Activated CD4-positive, alpha-beta memory T cell treated with anti-CD3 and anti-CD28 coated beads for 36 hours (primary cell): ENCODE results near the gene KCTD8. TPM values are rescaled to one million over a fixed set of nuclear protein-coding genes. Genes with fewer than 3 reads are reported as not detected.

Experiments
- CTCF ChIA-PET: fragments of 350-600 bp; sonication (Branson Sonifier 250); formaldehyde crosslinking; loops from one replicate; lab custom pipeline; 2021; ENCODE audit warnings: antibody characterized with exemption, inconsistent platforms; lab: Charles Lee
- POLR2A ChIA-PET: fragments of 350-600 bp; sonication (Branson Sonifier 250); formaldehyde crosslinking; loops from one replicate; lab custom pipeline; 2021; ENCODE audit warnings: antibody characterized with exemption; lab: Charles Lee
- DNase-seq: peaks from one replicate; pipeline ENCODE4 v3.0.0-alpha.2; 2020
- H3K27ac Mint-ChIP-seq: one replicate; pipeline ENCODE4 v1.8.0; 2021; ENCODE audit warnings: mixed read lengths
- H3K27me3 Mint-ChIP-seq: one replicate; pipeline ENCODE4 v1.8.0; 2021; ENCODE audit warnings: mixed read lengths
- H3K36me3 Mint-ChIP-seq: one replicate; pipeline ENCODE4 v1.8.0; 2021; ENCODE audit warnings: mixed read lengths
- H3K4me1 Mint-ChIP-seq: one replicate; pipeline ENCODE4 v1.8.0; 2021; ENCODE audit warnings: low read depth, mixed read lengths
- H3K4me3 Mint-ChIP-seq: one replicate; pipeline ENCODE4 v1.8.0; 2021; ENCODE audit warnings: mild to moderate bottlenecking, mixed read lengths
- H3K9me3 Mint-ChIP-seq: one replicate; pipeline ENCODE4 v1.8.0; 2021; ENCODE audit warnings: mixed read lengths
- intact Hi-C: fragments of 100-400 bp; cut with micrococcal nuclease; formaldehyde crosslinking; loops from one replicate; pipeline ENCODE4 v1.15.1; 2023
- total RNA-seq, 2 experiments: library from RNA; stranded (reverse); gene quantifications; one replicate each; pipeline ENCODE4 v1.2.3, GENCODE V29; 2021

The KCTD8 gene
- total RNA-seq = not detected

DNA sequence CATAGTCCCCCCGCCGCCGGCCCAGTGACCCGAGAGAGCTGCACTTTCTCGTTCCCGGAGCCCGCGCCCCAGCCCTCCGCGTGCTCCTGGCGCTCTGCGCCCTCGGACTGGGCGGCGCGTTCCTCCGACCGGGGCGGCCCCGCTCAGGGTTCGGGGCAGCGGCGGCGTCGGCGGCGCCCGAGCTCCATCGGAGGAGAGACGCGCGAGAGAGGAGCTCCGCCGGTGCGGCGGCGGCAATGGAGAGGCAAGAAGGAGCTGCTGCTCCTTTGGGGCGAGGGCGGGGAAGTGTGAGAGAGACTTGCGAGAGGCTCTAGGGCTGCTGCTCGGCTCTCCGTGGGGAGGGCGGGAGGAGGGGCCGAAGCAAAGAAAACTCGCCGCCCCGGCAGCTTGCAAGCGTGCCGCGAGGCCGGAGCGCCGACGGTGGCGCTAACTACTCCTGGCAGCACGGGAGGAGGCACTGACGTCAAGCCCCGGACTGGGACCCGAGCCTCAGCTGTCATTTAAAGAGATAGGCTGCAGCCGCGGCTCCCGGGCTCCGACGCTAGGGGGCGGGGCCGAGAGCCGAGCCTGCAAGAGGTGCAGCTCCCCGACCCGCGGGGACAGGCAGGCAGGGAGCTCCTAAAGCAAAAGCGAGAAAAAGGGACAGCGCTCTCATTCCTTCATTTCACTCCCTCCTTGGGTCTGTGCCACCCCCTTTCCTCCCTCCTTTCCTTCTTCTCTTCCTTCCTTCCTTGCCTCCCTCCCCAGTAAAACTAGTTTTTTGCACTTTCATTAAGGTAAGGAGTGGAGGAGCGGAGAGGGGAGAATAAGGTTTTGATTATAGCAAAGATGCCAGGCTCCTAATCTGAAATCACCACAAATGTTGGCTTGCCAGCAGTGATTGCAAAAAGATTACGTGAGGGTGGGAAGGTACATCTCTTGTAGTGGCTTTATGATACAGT lies at the start of gene KCTD8:
Gene KCTD8 (minus strand): TSS at position 289 of the 941 bp plus-strand sequence.
- H3K27ac Mint-ChIP-seq = no peak within 1 kb of the TSS
- peaks cover 35% of the 10 kb centered on the region for H3K27me3 Mint-ChIP-seq

DNA sequence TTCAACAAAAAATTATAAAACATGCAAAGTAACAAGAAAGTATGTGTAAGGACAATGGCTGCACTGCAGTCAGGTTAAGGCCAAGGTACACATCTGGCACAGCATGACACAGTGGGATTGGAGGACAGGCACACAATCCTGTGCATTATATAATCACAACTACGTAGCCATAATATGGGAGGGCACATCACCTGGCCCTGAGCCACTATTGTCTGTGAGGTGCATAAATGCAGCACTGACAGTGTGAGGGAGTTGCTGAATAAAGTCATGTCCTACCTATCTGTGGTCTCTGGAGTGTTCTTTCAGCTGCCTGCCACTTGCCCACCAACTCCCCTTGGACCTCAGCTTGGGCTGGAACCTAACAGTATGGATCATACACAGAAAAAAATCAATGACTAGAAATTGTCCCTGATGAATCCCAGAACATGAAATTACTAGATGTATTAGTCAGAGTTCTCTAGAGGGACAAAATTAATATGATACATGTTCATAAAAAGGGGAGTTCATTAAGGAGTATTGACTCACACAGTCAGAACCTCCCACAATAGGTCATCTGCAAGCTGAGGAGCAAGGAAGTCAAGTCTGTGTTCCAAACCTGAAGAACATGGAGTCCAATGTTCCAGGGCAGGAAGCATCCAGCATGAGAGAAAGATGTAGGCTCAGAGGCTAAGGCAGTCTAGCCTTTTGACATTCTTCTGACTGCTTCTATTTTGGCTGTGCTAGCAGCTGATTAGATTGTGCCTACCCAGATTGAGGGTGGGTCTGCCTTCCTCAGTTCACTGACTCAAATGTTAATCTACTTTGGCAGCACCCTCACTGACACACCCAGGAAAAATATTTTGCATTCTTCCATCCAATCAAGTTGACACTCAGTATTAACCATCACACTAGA lies 46.4 kb upstream of the KCTD8 start:
- intact Hi-C loops = no loop called here
- no peak for DNase-seq
- POLR2A ChIA-PET = no interaction called here
- Mint-ChIP-seq H3K9me3 (peaks cover 3% of the 10 kb centered on the region), H3K27ac (no peak overlapping the region), H3K27me3 (no peaks in the 10 kb centered on the region), H3K4me3 (no peak overlapping the region), H3K4me1 (no peaks in the 10 kb centered on the region), H3K36me3 (no peaks in the 10 kb centered on the region)
- CTCF ChIA-PET = no interaction called here

More for the DNA sequence above, at the start of gene KCTD8:
- DNase-seq = peak; percentile 75
- Mint-ChIP-seq H3K4me1 (peaks cover 9% of the 10 kb centered on the region), H3K9me3 (no peaks in the 10 kb centered on the region), H3K4me3 (peak within 1 kb of the TSS; percentile 43), H3K36me3 (no peaks in the 10 kb centered on the region)
- POLR2A ChIA-PET = no interaction called here
- intact Hi-C loops = no loop called here
- CTCF ChIA-PET = interaction anchor here (0.7 to 2.4 kb wide), 9 partner anchors 13 to 184 kb away, joined by 3 to 7 read pairs (median 4); no protein-coding TSS in a partner anchor

DNA sequence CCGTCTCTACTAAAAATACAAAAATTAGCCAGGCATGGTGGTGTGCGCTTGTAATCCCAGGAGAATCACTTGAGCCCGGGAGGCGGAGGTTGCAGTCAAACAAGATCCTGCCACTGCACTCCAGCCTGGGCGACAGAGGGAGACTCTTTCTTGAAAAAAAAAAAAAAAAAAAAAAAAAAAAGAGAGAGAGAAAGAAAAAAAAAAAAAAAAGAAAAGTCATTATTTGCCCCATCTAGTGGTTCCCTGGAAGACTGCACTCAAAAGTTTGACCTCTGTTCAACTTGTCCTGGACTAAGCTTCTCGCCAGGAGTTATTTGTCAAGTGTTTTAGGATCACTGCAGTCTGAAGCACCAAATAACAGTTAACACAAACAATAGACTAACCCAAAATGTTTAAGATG lies 45.3 kb upstream of the KCTD8 start:
- POLR2A ChIA-PET = no interaction called here
- no peak overlapping the region for H3K4me3 Mint-ChIP-seq
- peaks cover 3% of the 10 kb centered on the region for H3K9me3 Mint-ChIP-seq
- intact Hi-C loops = no loop called here
- H3K36me3 Mint-ChIP-seq = no peaks in the 10 kb centered on the region
- H3K27ac Mint-ChIP-seq = no peak overlapping the region
- no peak for DNase-seq
- CTCF ChIA-PET = interaction anchor here (0.7 kb wide), 1 partner anchor 1145 kb away, joined by 3 read pairs; no protein-coding TSS in a partner anchor
- H3K27me3 Mint-ChIP-seq = no peaks in the 10 kb centered on the region
- H3K4me1 Mint-ChIP-seq = no peaks in the 10 kb centered on the region

DNA sequence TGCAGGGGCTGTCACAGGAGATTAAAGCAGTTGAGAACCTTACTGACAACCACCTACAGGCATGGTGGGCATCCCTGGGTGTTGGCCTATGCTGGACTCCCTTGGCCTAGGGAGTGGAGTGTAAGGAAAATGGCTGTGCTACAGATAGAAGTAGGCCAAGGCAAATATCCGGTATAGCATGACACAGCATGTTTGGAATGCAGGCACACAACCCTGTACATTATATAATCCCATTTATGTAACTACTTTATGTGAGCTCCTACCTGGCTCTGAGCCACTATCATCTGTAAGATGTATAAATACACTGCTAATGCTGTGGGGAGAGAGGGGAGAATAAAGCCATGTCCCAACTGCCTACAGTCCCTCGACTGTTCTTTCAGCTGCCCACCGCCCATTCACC lies 38.7 kb upstream of the KCTD8 start:
- intact Hi-C loops = no loop called here
- H3K27ac Mint-ChIP-seq = no peak overlapping the region

DNA sequence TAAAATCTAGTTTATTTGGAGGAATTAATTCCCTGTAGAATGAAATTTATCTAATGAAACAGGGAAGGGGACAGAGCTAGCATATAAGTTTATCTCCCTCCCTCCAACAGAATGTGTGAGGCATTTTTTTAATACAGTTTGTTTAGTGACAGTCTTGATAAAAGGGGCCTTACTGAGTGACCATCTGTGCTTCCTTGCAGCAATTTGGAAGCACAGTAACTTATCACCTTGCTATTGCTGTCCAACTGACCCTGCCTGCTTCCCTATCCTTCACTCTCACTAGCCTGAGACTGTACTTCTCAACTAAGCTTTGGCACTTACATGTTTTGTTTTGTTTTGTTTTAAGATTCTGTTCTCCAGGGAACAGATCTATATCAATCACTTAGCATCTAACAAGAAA lies 31.1 kb upstream of the KCTD8 start:
- DNase-seq = no peak
- no peaks in the 10 kb centered on the region for H3K36me3 Mint-ChIP-seq
- ChIA-PET CTCF (no interaction called here), POLR2A (no interaction called here)
- no peaks in the 10 kb centered on the region for H3K27me3 Mint-ChIP-seq
- no peak overlapping the region for H3K27ac Mint-ChIP-seq
- H3K4me1 Mint-ChIP-seq = no peaks in the 10 kb centered on the region
- intact Hi-C loops = no loop called here
- peaks cover 5% of the 10 kb centered on the region for H3K9me3 Mint-ChIP-seq
- no peak overlapping the region for H3K4me3 Mint-ChIP-seq

More for the DNA sequence above, 38.7 kb upstream of the KCTD8 start:
- Mint-ChIP-seq H3K36me3 (no peaks in the 10 kb centered on the region), H3K4me3 (no peak overlapping the region), H3K27me3 (no peaks in the 10 kb centered on the region), H3K9me3 (peaks cover 10% of the 10 kb centered on the region), H3K4me1 (no peaks in the 10 kb centered on the region)
- POLR2A ChIA-PET = no interaction called here
- CTCF ChIA-PET = no interaction called here
- DNase-seq = no peak

DNA sequence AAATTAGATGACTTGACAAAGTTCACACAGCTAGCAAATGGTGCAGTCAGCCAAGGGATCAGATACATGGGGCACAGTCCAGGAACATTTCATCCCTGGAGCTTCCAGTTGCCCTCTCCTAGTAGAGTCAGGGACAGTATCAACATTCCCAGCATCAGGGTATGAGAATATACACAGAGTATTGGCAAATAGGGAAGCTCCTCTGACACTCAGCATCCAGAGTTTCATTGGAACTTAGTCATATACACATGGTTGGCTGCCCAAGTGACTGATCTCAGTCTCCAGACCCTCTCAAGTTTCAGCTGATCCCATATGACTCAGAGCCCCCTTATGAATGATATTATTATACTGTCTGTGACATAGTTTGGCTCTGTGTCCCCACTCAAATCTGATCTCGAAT lies 13.7 kb upstream of the KCTD8 start:
- Mint-ChIP-seq H3K27ac (no peak overlapping the region), H3K27me3 (no peaks in the 10 kb centered on the region), H3K36me3 (no peaks in the 10 kb centered on the region), H3K4me1 (no peaks in the 10 kb centered on the region), H3K4me3 (no peak overlapping the region), H3K9me3 (no peaks in the 10 kb centered on the region)
- ChIA-PET POLR2A (no interaction called here), CTCF (interaction anchor here (1.8 kb wide), 1 partner anchor 13 kb away, joined by 7 read pairs; the partner anchor contains the start of gene KCTD8)
- DNase-seq = no peak
- intact Hi-C loops = no loop called here

DNA sequence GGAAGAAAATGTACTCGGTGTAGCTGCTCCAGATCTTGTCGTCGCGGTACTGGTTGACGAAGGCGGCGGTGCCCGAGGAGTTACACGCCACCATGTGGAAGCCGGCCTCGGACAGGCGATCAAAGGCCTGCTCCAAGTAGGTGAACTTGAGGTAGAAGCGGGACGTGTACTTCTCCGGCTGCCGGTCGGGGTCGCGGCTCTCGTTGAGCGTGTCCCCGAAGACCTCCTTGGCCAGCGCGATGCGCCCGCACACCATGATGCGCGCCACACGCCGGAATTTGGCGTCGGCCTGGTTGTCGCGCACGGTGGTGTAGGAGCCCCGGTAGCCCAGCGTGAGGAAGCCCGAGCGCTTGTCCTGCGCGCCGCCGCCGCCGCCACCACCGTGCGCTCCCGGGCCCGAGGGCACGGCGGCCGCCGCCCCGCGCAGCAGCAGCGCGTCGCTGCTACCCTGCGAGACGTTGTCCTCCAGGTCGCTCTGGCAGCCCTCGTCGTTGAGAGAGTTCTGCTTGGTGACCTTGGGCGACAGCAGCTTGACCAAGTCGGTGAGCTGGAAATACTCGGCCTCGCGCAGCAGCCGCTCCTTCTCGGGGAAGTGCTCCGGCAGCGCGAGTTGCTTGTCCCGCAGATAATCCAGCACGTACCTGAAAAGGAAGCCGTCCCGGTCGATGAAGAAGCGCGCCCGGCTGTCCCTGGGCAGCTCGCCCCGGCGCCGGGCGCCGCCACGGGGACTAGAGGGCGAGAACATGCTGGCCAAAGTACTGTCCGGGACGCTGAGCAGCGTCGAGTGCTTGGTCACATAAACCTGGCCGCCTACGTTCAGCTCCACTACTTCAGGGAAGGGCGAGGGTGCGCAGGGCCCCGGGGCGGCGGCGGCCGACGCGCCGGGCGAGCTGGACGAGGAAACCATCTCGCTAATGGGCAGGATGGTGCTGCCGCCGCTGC lies 775 bp downstream of the KCTD8 start:
- no peaks in the 10 kb centered on the region for H3K36me3 Mint-ChIP-seq
- peaks cover 9% of the 10 kb centered on the region for H3K4me1 Mint-ChIP-seq
- no peak overlapping the region for H3K27ac Mint-ChIP-seq
- no peak overlapping the region for H3K4me3 Mint-ChIP-seq
- POLR2A ChIA-PET = no interaction called here
- no peaks in the 10 kb centered on the region for H3K9me3 Mint-ChIP-seq
- no peak for DNase-seq
- CTCF ChIA-PET = interaction anchor here (1.2 to 2.4 kb wide), 3 partner anchors 15 to 31 kb away, joined by 3 to 7 read pairs (median 4); no protein-coding TSS in a partner anchor
- intact Hi-C loops = no loop called here
- H3K27me3 Mint-ChIP-seq = peaks cover 32% of the 10 kb centered on the region

DNA sequence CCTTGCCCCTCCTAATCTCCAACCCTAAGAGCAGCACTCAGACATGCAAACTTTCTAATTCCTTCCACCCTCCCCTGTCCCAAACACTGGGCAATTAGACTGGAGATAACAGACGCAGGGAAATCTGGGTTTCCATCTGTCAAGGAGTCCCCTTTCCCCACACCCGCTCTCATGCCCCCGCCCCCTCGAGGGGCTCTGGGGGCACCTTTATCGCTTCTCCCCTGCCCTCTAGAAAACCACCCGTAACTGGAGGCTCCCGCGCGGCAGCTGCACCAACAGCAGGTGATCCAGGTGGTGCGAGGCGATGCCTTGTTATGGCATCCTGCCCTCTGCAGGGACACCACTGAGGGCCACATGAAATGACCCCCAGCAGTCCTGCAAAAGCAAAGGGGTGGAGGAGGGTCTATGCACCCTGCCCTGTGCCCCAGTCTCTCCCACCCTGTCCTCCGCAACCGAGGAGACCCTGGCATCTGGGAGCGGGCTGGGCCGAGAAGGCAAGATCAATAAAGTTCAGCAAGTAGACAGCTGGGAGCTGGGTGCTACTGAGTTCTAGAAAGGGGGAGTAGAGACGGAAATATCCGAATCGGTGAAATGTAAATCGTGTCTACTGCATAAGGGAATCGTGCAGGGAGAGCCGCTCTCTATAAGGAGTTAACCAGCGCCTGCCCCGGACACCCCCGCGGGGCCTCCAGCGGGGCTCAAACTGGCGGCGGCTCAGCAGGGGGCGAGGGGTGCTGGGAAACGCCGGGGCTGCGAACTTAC lies 1.6 kb downstream of the KCTD8 start:
- Mint-ChIP-seq H3K27ac (no peak overlapping the region), H3K27me3 (peaks cover 32% of the 10 kb centered on the region), H3K9me3 (no peaks in the 10 kb centered on the region), H3K4me1 (peaks cover 9% of the 10 kb centered on the region), H3K36me3 (no peaks in the 10 kb centered on the region), H3K4me3 (peak overlapping the region; percentile 14)
- intact Hi-C loops = no loop called here
- no peak for DNase-seq
- POLR2A ChIA-PET = no interaction called here
- CTCF ChIA-PET = no interaction called here

DNA sequence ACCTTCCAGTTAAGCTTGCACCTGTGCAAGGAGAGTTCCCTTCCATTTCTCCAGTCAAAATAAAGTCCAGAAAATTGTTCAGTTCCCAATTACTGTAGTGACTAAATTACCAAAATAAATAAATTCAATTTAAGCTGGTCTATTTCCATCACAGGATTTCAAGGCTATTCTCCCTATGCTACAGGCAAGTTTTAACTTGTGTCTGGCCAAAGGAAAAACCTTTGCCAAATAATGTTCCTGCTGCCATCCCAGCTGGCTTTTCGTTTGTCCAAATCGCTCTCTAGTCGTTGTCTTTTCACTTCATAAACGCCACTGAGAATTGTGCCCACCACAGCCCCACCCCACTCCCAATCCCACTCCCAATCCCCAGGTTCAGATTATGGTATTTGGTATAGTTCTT lies 2.4 kb downstream of the KCTD8 start:
- H3K27me3 Mint-ChIP-seq = peaks cover 32% of the 10 kb centered on the region
- intact Hi-C loops = no loop called here
- POLR2A ChIA-PET = no interaction called here

DNA sequence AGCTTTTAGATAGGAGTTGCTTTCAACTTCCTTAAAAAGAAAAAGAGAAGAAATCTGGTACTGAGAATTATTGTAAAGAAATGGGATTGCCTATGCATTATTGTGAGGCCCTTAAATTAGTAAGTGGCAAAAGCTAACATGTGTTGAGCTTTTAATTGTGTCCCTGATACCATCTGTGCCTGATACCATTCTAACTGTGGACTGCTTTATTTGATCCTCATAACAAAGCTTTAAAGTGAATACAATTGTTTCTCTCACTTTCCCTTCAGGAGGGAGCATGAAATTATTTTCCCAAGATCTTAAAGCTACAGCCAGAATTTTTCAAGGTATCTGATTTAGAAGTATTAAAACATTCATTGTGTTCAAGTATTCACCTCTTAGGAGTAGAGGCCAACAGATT lies 9.9 kb downstream of the KCTD8 start:
- Mint-ChIP-seq H3K36me3 (no peaks in the 10 kb centered on the region), H3K27ac (no peak overlapping the region), H3K27me3 (no peaks in the 10 kb centered on the region), H3K4me3 (no peak overlapping the region), H3K9me3 (no peaks in the 10 kb centered on the region), H3K4me1 (no peaks in the 10 kb centered on the region)
- CTCF ChIA-PET = no interaction called here
- intact Hi-C loops = no loop called here
- DNase-seq = no peak
- POLR2A ChIA-PET = no interaction called here

More for the DNA sequence above, 2.4 kb downstream of the KCTD8 start:
- CTCF ChIA-PET = no interaction called here
- Mint-ChIP-seq H3K27ac (no peak overlapping the region), H3K4me1 (peaks cover 9% of the 10 kb centered on the region), H3K9me3 (no peaks in the 10 kb centered on the region), H3K4me3 (no peak overlapping the region), H3K36me3 (no peaks in the 10 kb centered on the region)
- no peak for DNase-seq

DNA sequence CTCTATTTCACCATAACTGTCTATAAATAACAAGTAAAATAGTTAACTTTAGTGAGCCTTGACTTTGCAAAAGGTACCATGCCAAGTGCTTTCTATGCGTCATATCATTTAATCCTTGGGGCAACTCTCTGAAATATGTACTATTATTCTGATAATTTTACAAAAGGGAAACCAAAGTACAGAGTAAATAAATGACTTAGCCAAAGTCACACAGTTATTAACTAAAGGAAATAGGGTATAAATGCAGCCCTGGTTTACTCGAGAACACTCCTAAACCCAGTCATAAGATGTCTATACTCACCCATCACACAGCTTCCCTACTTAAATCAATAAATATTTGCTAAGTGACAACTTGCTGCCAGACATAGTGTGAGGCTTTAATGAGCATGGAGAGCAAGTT lies 14.4 kb downstream of the KCTD8 start:
- DNase-seq = no peak
- H3K9me3 Mint-ChIP-seq = no peaks in the 10 kb centered on the region
- no peak overlapping the region for H3K4me3 Mint-ChIP-seq
- H3K27ac Mint-ChIP-seq = no peak overlapping the region
- H3K4me1 Mint-ChIP-seq = no peaks in the 10 kb centered on the region
- no peaks in the 10 kb centered on the region for H3K27me3 Mint-ChIP-seq
- no peaks in the 10 kb centered on the region for H3K36me3 Mint-ChIP-seq
- POLR2A ChIA-PET = no interaction called here
- CTCF ChIA-PET = no interaction called here
- intact Hi-C loops = no loop called here
